Measurements from ENCODE around the gene CD36.

CD36 gene

GRCh38 chr7:80637911-80638765 lies at the start of gene CD36:
CD36 (plus strand) TSS chr7:80638642; CDS start chr7:80646741, 8,099 bp downstream.
- DNase-seq (ENCODE audit: extremely low read depth in 1 of 2, low read depth in 1 of 2) = no peak

GRCh38 chr7:80589631-80590030 lies 48.8 kb upstream of the CD36 start:
- DNase-seq (ENCODE audit: extremely low read depth in 1 of 2, low read depth in 1 of 2) = no peak

DNA sequence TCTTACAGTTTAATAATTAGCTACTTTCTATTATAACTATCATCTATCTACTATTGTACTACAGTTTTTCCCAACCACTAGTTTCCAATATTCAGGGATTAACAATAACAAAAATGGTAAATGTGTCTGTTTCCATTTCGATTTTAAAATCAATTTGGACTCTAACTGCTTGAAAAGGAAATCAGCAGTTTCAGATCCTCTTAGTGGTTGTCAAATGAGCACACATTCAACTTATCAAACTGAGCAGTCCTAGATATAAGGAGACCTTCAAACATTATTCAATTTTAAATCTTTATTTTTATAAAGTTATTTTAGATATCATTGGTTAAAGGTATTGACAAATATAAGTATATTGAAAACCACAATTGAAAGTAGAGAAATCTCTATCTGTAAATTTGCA lies 46.8 kb upstream of the CD36 start:
- no peak for DNase-seq (ENCODE audit: extremely low read depth in 1 of 2, low read depth in 1 of 2)

- DNase-seq (ENCODE audit: extremely low read depth in 1 of 2, low read depth in 1 of 2) = no peak
These were observed 44.4 kb upstream of the CD36 start for GRCh38 chr7:80593869-80594586.

DNA sequence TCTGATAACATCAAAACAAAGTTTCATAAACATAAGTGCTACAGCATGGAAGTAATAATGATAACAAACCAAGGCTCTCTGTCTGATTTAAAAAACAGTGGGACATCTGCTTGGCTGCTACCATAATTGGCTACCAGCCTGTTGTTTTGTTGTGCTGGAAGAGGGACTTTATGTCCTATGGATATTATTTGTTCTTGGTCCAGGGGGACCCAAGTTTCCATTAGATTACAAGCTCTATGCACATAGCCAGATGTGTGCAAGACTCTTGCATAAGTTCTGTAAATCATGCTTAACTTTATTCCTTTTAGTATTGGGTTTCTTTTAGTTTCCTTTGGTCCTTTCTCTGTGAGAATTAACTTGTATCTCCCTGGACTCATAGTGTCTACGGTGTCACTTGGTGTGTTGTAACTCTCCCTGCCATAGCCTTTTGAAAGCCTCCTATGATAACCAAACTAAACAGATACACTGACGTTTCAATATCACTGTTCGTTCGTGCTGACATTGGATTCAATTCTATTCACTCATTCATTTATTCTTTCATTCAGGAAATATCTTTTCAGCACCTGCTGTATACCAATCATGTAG lies 41.4 kb upstream of the CD36 start:
- DNase-seq (ENCODE audit: extremely low read depth in 1 of 2, low read depth in 1 of 2) = no peak

DNA sequence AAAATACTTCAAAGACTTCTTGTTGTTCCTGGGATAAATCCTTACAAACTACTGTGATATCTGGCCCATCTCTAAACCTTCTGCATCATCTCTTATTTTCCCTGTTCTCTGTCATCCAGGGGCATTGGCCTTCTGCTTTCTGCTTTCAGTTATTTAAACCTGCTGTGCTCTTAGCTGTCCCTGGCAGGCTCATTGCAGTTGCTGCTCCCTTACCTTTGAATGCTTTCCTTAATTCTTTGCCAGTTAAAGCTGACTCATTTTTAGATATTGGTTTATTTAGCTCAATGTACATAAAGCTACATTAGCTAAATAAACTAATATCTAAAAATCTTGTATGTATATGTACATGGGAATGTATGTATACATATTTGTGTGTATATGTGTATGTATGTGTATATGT lies 40.6 kb upstream of the CD36 start:
- DNase-seq (ENCODE audit: extremely low read depth in 1 of 2, low read depth in 1 of 2) = no peak

DNA sequence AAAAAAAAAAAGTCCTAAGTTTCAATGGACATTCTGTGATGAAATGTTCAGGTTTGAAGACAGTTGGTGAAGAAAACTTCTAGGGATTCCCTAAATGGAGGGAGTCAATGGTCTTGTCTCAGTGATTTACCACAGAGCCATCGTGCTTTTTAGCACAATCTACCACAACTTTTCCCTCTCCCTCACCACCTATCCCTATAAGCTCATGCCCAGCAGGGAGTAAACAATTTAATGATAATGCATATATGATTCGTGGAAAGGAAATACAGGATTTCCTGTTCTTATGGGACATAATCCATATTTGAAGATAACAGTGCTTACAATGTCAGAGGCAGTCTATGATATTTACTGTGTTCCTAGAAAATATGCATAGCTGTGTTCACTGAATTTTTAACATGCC lies 38.4 kb upstream of the CD36 start:
- no peak for DNase-seq (ENCODE audit: extremely low read depth in 1 of 2, low read depth in 1 of 2)

GRCh38 chr7:80601999-80602398 lies 36.4 kb upstream of the CD36 start:
- no peak for DNase-seq (ENCODE audit: extremely low read depth in 1 of 2, low read depth in 1 of 2)

DNA sequence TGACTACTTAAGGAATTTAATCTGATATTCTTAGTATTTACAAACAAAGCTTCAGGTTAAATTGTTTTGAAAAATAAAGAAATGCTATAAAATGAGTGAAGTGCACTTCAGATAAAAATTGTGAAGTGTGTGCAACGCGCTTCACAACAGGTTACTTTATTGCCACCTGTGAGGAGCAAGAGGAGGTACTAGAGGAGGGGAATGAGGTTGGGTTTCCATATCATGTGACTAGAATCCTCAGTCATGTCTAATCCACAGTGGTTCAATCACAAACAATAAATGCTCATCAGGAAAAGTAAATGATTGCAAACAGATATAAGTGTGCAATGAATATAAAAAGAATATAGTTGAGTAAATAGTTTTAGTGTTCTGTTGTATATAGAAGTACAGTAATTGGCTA lies 34.5 kb upstream of the CD36 start:
- no peak for DNase-seq (ENCODE audit: extremely low read depth in 1 of 2, low read depth in 1 of 2)

DNA sequence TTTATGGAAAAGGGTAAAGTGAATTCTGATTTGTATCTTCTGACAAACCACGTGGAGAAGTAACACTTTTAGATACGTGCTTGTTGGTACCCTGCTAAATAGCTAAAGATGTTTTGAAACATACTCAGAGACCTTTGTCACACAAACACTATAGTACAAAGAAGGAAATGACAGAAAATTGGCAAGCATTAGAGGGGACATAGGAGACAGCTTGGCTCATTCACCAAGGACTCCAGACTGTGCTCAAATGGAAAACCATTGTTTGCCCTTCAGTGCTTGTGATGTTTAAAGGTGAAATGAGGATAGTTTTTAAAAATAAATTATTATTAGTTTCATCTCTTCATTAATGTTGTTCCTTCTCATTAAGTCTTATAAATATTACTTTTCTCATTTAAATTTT lies 34.0 kb upstream of the CD36 start:
- DNase-seq (ENCODE audit: extremely low read depth in 1 of 2, low read depth in 1 of 2) = no peak

DNA sequence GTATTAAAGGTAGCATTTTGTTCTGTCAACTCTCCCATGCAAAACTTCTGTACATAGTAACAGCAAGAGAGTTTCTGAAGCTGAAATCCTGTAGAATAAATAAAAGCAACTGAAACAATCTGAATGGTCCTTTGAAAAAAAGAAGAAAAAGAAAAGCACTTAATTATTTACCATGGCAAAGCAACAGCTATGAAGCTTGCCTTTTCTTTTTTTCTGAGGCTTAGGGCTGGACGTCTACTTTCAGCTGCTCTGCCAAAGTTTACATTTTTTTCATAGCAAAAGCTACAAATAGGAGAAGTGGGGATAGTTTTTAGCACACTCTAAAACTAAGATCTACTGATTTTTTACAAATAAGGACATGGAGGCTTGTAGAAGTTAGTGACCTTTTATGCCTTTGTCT lies 31.3 kb upstream of the CD36 start:
- DNase-seq (ENCODE audit: extremely low read depth in 1 of 2, low read depth in 1 of 2) = no peak

DNA sequence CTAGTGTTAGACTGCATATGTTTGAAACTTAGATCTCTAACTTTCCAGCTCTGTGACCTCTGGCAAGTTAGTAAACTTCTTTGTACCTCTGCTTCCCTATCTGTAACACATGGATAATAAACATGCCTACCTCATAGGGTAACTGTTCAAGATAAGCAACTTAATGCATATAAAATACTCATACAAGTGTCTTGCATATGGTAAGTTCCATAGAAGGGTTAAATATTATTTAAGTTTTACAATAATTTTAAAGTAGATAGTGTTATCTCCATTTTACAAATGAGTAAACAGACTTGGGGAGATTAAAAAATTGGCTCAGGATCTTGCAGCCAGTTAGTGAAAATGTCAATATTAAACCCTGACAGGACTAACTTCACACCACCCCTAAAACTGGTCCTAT lies 30.1 kb upstream of the CD36 start:
- no peak for DNase-seq (ENCODE audit: extremely low read depth in 1 of 2, low read depth in 1 of 2)

DNA sequence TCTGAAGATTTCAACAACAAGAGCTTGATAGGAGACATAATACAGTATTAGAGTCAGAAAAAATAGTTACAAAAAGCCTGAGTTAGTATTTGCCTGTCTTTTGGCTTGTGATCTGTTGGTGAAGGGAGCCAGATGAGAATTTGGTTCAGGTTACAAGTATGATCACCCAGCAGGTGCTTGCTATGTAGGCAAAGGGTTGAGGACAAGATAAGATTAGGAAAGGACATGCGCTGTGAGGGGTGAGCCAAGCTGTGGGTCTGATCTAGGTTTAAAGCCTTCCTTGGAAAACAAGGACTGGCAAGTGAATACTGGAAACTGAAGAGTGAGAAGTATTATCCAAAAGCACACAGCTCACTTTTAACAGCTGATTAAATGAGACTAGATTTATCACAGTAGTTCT lies 28.7 kb upstream of the CD36 start:
- DNase-seq (ENCODE audit: extremely low read depth in 1 of 2, low read depth in 1 of 2) = no peak

DNA sequence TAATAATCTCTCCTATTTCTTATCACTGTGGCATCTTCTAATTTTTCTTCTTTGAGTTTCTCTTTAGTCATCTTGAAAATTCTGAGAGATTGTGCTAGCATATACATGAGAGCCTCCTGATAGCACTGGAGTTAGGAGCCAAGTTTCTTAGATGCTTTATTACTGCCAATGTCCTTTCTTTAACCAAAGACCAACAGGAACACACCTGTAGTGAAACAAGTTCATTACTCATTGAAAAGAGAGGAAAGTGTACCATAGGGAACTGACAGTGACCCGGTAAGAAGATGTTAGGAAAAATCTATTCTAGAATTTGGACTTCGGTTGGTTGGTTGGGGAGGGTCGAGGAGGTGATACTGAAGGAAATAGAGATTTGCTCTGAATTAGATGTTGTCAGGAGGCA lies 27.1 kb upstream of the CD36 start:
- no peak for DNase-seq (ENCODE audit: extremely low read depth in 1 of 2, low read depth in 1 of 2)

- no peak for DNase-seq (ENCODE audit: extremely low read depth in 1 of 2, low read depth in 1 of 2)
These were observed 26.7 kb upstream of the CD36 start for GRCh38 chr7:80611779-80612178.

DNA sequence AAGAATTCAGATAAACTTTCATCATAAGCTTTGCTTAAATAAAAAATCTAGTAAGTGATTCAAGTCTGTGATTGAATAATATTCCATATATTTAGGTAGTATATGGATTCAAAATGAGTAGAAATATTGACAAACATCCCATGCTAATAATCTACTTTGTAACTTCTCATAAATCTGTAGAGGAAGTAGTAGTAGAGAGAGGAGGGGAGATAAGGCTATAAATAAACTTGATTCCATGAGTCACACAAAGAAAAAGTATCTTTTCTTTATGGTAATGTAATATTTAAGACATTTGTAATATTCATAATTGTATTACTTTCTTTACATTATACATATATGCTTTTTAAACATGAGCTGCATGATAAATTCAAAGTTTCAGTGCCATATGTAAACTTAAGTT lies 25.6 kb upstream of the CD36 start:
- no peak for DNase-seq (ENCODE audit: extremely low read depth in 1 of 2, low read depth in 1 of 2)

DNA sequence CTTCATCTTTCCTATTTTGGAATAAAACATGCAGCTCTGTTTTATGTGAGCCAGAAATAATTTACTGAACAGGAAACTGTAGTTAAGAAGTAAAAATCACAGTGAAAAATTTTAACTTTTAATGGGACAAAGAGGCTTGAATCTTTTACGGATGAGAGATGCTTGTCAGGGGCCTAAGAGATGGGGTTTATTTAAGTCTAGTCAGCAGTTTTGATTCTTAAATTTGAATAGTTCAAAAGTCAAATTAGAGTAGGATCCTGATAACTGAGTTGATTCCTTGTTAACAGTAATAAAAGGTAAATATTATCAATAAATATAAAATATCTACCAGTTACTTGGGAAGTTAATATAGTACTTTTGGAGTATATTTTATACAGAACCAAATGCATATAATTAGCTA lies 24.9 kb upstream of the CD36 start:
- DNase-seq (ENCODE audit: extremely low read depth in 1 of 2, low read depth in 1 of 2) = no peak

- DNase-seq (ENCODE audit: extremely low read depth in 1 of 2, low read depth in 1 of 2) = no peak
These were observed 23.6 kb upstream of the CD36 start for GRCh38 chr7:80614851-80615271.

- DNase-seq (ENCODE audit: extremely low read depth in 1 of 2, low read depth in 1 of 2) = no peak
These were observed 20.3 kb upstream of the CD36 start for GRCh38 chr7:80618096-80618495.

DNA sequence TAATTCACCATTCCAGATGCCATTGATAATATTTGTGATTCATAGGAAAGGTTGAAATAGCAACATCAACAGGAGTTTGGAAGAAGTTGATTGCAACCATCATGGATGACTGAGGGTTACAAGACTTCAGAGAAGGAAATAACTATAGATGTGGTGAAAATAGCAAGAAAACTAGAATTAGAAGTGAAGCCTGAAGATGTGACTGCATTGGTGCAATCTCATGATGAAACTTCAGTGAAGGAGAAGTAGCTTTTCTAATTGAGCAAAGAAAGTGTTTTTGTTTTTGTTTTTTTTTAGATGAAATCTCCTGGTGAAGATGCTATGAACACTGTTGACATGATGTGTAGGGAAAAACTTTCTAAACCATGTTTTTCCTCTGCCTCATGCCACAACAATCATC lies 18.7 kb upstream of the CD36 start:
- no peak for DNase-seq (ENCODE audit: extremely low read depth in 1 of 2, low read depth in 1 of 2)

- DNase-seq (ENCODE audit: extremely low read depth in 1 of 2, low read depth in 1 of 2) = no peak
These were observed 15.9 kb upstream of the CD36 start for GRCh38 chr7:80622541-80622940.

Measured in activated CD8-positive, alpha-beta memory T cell treated with anti-CD3 and anti-CD28 coated beads for 1 hour (primary cell).